ACC112 (cell line): ENCODE measurements around the gene TGFBR2.
A peak's percentile ranks its signal among the peaks of the same experiment; 100 is the strongest.
"Not testable (repeated sequence)": the region's sequence is repeated elsewhere in the genome, so short reads cannot be mapped to it uniquely, and the experiment has no call there.

Experiments
- H2AFZ ChIP-seq: fragments of 200-600 bp; sonication (generic); one replicate; pipeline ENCODE4 v1.6.0; 2017; ENCODE audit warnings: antibody characterized with exemption, low read length; ENCODE audit not compliant: unreplicated experiment
- H3K27ac ChIP-seq: fragments of 200-600 bp; sonication (generic); 2 replicates; pipeline ENCODE4 v1.5.1; 2014; ENCODE audit warnings: low read depth, mild to moderate bottlenecking, antibody characterized with exemption, low read length, moderate library complexity
- H3K27me3 ChIP-seq: fragments of 200-600 bp; sonication (generic); 2 replicates; pipeline ENCODE4 v1.6.1; 2014; ENCODE audit warnings: mild to moderate bottlenecking, antibody characterized with exemption, low read length, moderate library complexity, mixed read lengths; ENCODE audit not compliant: insufficient read depth
- H3K36me3 ChIP-seq: fragments of 200-600 bp; sonication (generic); 2 replicates; pipeline ENCODE4 v1.6.1; 2016; ENCODE audit warnings: mild to moderate bottlenecking, antibody characterized with exemption, low read length, moderate library complexity, mixed read lengths; ENCODE audit not compliant: insufficient read depth
- H3K4me1 ChIP-seq: fragments of 200-600 bp; sonication (generic); one replicate; pipeline ENCODE4 v1.6.1; 2016; ENCODE audit warnings: low read length, mixed read lengths; ENCODE audit not compliant: insufficient read depth, unreplicated experiment, control insufficient read depth
- H3K4me3 ChIP-seq: fragments of 200-600 bp; sonication (generic); 2 replicates; pipeline ENCODE4 v1.5.1; 2014; ENCODE audit warnings: mild to moderate bottlenecking, low read depth, low read length
- H3K79me2 ChIP-seq: fragments of 200-600 bp; sonication (generic); one replicate; pipeline ENCODE4 v1.6.0; 2016; ENCODE audit warnings: low read length; ENCODE audit not compliant: control insufficient read depth, unreplicated experiment, insufficient read depth

Gene TGFBR2

GRCh38 chr3:30618526-30618925 is 12.1 kb downstream of the TGFBR2 start:
- Histone ChIP-seq H3K4me1 (peaks cover 87% of the 10 kb centered on the region), H2AFZ (no peak overlapping the region), H3K27me3 (no peaks in the 10 kb centered on the region), H3K4me3 (no peak overlapping the region), H3K27ac (no peak overlapping the region), H3K79me2 (peaks cover 98% of the 10 kb centered on the region), H3K36me3 (peaks cover 37% of the 10 kb centered on the region)

DNA sequence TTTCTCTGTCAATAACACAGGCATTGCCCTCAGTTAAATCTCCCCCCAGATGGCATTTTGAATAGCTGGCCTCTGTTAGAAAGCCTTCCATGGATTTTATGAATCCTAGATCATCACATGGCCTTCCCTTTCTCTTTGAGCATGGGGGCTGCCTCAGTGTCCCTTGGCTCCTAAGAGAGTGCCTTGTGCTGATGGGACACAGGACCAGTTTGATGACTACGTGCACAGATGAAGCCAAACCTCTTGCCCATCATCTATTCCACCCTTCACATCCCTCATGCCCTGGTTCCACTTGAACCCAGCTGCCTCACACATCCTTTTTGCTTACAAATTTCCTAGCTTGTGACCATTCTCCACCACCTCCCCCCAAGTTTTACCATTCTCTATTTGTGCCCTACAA is 12.9 kb downstream of the TGFBR2 start:
- H3K79me2 ChIP-seq: peaks cover 97% of the 10 kb centered on the region
- peaks cover 88% of the 10 kb centered on the region for H3K4me1 ChIP-seq
- no peak overlapping the region for H2AFZ ChIP-seq
- H3K4me3 ChIP-seq: no peak overlapping the region
- H3K27ac ChIP-seq: no peak overlapping the region
- H3K36me3 ChIP-seq: peaks cover 42% of the 10 kb centered on the region
- no peaks in the 10 kb centered on the region for H3K27me3 ChIP-seq

GRCh38 chr3:30620402-30621360 is 14.3 kb downstream of the TGFBR2 start:
- Histone ChIP-seq H3K36me3 (peaks cover 42% of the 10 kb centered on the region), H3K27me3 (no peaks in the 10 kb centered on the region), H3K79me2 (peaks cover 96% of the 10 kb centered on the region), H3K4me1 (peaks cover 90% of the 10 kb centered on the region), H3K27ac (peak overlapping the region; percentile 4; the same call in 1 of the 2 replicates), H3K4me3 (peak overlapping the region; percentile 16; the same call in 1 of the 2 replicates), H2AFZ (no peak overlapping the region)

DNA sequence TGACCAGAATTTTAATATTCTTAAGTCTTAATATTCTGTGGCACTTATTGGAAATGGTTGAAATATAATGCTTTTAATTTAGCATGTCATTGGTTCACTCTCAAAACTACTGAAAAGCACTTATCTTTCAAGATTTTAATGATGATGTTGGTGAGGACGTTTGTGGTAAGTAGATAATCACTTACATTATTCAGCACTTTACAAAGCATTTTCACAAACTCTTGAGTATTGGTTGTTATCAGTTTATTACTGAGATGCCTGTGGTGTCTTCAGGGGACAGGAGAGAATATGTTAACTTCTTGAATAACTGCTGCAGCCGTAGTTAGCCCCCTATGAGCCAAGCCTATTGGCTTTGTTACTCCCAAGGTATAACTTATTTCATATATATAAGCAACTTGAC is 15.2 kb downstream of the TGFBR2 start:
- Histone ChIP-seq H3K79me2 (peaks cover 96% of the 10 kb centered on the region), H3K27ac (peak overlapping the region; percentile 61), H3K4me3 (no peak overlapping the region), H2AFZ (no peak overlapping the region), H3K4me1 (peaks cover 92% of the 10 kb centered on the region), H3K36me3 (peaks cover 41% of the 10 kb centered on the region), H3K27me3 (no peaks in the 10 kb centered on the region)

DNA sequence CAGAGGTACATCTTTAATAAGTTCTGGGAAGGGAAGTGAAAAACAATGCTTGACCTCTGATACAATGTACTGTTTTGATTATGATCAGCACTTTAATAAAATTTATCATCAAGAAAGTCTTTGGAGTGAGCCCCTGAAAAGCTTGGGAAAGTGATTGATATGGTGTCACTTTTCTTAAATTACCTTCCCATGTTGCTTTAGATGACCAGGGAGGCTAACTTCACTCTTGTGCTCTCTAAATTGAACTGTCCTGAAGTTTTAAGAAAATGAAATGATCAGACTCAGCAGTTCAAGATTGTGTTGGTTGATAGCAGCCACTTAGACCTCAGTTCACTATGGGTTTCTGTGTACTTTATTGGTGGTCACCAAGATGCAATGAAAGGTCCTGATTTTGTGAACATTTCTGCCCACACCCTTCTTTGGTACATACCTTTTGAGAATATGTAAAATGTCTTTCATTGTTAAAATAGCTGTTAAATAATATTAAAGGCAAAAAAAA is 15.7 kb downstream of the TGFBR2 start:
- Histone ChIP-seq H3K36me3 (peaks cover 45% of the 10 kb centered on the region), H3K27ac (peak overlapping the region; percentile 61), H2AFZ (no peak overlapping the region), H3K27me3 (no peaks in the 10 kb centered on the region), H3K4me3 (no peak overlapping the region), H3K79me2 (peaks cover 96% of the 10 kb centered on the region), H3K4me1 (peaks cover 92% of the 10 kb centered on the region)

DNA sequence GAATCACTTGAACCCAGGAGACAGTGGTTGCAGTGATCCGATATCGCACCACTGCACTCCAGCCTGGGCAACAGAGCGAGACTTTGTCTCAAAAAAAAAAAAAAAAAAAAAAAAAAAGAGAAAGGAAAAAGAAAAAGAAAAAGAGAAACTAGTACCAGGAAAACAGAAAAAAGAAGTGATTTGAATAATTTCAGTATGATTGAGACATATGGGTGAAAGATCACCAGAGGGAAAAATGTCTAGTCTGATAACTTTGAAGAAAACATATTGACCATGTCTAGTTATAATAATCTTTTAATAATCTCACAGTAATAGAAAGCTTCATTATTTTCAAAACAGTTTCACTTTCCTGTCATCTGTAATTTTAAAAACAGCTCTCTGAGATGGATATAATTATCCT is 16.4 kb downstream of the TGFBR2 start:
- peaks cover 96% of the 10 kb centered on the region for H3K79me2 ChIP-seq
- H3K27ac ChIP-seq: peak overlapping the region; percentile 61
- H3K4me3 ChIP-seq: no peak overlapping the region
- no peak overlapping the region for H2AFZ ChIP-seq
- H3K36me3 ChIP-seq: peaks cover 47% of the 10 kb centered on the region
- no peaks in the 10 kb centered on the region for H3K27me3 ChIP-seq
- H3K4me1 ChIP-seq: peaks cover 92% of the 10 kb centered on the region

GRCh38 chr3:30623351-30623750 is 16.9 kb downstream of the TGFBR2 start:
- peak overlapping the region; percentile 61 for H3K27ac ChIP-seq
- H3K27me3 ChIP-seq: no peaks in the 10 kb centered on the region
- peaks cover 96% of the 10 kb centered on the region for H3K79me2 ChIP-seq
- no peak overlapping the region for H3K4me3 ChIP-seq
- no peak overlapping the region for H2AFZ ChIP-seq
- H3K36me3 ChIP-seq: peaks cover 47% of the 10 kb centered on the region
- peaks cover 92% of the 10 kb centered on the region for H3K4me1 ChIP-seq

DNA sequence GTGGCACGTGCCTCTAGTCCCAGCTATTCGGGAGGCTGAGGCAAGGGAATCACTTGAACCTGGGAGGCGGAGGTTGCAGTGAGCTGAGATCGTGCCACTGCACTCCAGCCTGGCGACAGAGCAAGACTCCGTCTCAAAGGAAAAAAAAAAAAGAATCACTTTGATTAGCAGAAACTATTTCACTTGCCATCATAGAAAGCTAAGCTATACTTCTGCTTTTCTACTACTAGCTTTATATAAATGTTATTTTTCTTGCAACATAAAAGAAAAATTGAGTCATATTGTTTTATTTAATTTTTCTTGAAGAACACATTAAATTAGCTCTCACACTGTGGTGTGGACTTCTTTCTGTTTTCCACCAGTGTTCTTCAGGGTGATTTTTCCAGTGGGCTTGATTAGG is 18.1 kb downstream of the TGFBR2 start:
- H3K4me3 ChIP-seq, H3K27me3 ChIP-seq, H2AFZ ChIP-seq: not testable (repeated sequence)
- H3K27ac ChIP-seq: peak overlapping the region; percentile 85
- peaks cover 91% of the 10 kb centered on the region for H3K4me1 ChIP-seq
- peaks cover 95% of the 10 kb centered on the region for H3K79me2 ChIP-seq
- H3K36me3 ChIP-seq: peaks cover 42% of the 10 kb centered on the region

GRCh38 chr3:30625541-30626438 is 19.4 kb downstream of the TGFBR2 start:
- H2AFZ ChIP-seq: no peak overlapping the region
- H3K4me1 ChIP-seq: peaks cover 93% of the 10 kb centered on the region
- H3K27ac ChIP-seq: peak overlapping the region; percentile 85
- peaks cover 96% of the 10 kb centered on the region for H3K79me2 ChIP-seq
- no peaks in the 10 kb centered on the region for H3K27me3 ChIP-seq
- peaks cover 53% of the 10 kb centered on the region for H3K36me3 ChIP-seq
- peak overlapping the region; percentile 7; the same call in 1 of the 2 replicates for H3K4me3 ChIP-seq

DNA sequence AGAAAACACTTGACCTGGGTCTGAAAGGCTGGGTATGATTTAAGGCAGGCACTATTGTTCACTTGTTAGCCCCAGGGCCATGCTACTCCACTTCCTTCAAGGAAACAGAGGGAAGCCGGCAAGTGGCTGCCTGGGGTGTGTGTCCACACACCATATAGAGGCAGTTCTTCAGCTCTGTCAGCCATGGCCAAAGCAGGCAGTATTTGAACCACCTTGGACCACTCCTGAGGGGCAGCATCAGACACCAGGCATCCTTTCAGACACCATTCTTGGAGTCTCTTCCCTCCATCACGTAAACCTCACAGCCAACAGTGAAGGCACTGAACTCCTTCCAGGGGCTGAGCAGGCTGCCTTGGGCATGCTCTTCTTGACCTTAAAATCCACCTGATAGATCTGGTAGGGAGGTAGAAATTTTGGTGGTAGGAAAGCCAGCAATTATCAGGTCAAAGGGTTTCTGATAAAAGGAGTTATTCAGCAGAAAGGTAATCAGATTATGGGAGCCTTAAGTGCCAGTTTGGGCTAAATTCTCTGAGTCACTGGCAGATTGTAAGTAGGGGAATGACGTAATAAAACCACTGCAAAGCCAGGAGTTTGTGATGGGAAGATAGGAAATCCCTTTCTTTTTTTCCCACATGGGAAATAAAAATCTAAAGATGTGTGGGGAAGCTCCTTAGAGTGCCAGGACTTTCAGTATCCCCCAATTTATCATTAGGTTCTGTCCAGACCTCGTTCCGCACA is 20.2 kb downstream of the TGFBR2 start:
- Histone ChIP-seq H3K27ac (peak overlapping the region; percentile 85), H3K4me3 (peak overlapping the region; percentile 7; the same call in 1 of the 2 replicates), H3K36me3 (peaks cover 50% of the 10 kb centered on the region), H3K4me1 (peaks cover 95% of the 10 kb centered on the region), H2AFZ (no peak overlapping the region), H3K79me2 (peaks cover 96% of the 10 kb centered on the region), H3K27me3 (no peaks in the 10 kb centered on the region)
